Sigmoid colon (tissue), 7 donors: ENCODE data around the gene ZFPM1. TPM values are rescaled to one million over a fixed set of nuclear protein-coding genes. Genes with fewer than 3 reads are reported as not detected.

Source experiments
- DNase-seq: peaks from one replicate; pipeline ENCODE4 v3.0.0-alpha.2; 2019
- H3K27ac ChIP-seq, 4 donors: fragments of 200-600 bp; sonication (generic); one replicate each; pipeline ENCODE4 v1.5.1; 2016 to 2019; ENCODE audit warnings: mild to moderate bottlenecking in 1 of 4
- H3K27me3 ChIP-seq, 3 donors: fragments of 200-600 bp; sonication (generic); one replicate each; pipeline ENCODE4 v1.5.1; 2019; ENCODE audit warnings: mild to moderate bottlenecking in 1 of 3
- H3K36me3 ChIP-seq, 4 donors: fragments of 200-600 bp; sonication (generic); one replicate each; pipeline ENCODE4 v1.5.1; 2016 to 2019
- H3K4me1 ChIP-seq, 4 donors: fragments of 200-600 bp; sonication (generic); one replicate each; pipeline ENCODE4 v1.5.1; 2017 to 2019
- H3K4me3 ChIP-seq, 4 donors: fragments of 200-600 bp; sonication (generic); one replicate each; pipeline ENCODE4 v1.5.1; 2017 to 2019; ENCODE audit warnings: mild to moderate bottlenecking in 2 of 4, moderate library complexity in 1 of 4
- H3K9me3 ChIP-seq, 4 donors: fragments of 200-600 bp in 3 of 4; sonication (generic) in 3 of 4; one replicate each; pipeline versions ENCODE4 v1.5.1 to v1.6.1; 2013 to 2019
- CTCF ChIP-seq, 4 experiments: fragments of 450-650 bp in 3 of 4; fragments of 200-600 bp in 1 of 4; IDR thresholded peaks; one replicate each; pipeline ENCODE4 v1.5.1; 2016 to 2019; ENCODE audit warnings: antibody characterized with exemption in 4 of 4, mild to moderate bottlenecking in 3 of 4, moderate library complexity in 2 of 4
- EP300 ChIP-seq, 4 donors: sonication (generic); formaldehyde crosslinking; IDR thresholded peaks; one replicate each; pipeline ENCODE4 v1.6.1; 2017; ENCODE audit warnings: antibody characterized with exemption in 4 of 4
- POLR2A ChIP-seq, 2 donors: fragments of 450-650 bp; IDR thresholded peaks; one replicate each; pipeline ENCODE4 v1.6.1; 2016; ENCODE audit warnings: antibody characterized with exemption in 2 of 2, mild to moderate bottlenecking in 2 of 2, moderate library complexity in 2 of 2
- POLR2AphosphoS5 ChIP-seq, 4 donors: sonication (generic); formaldehyde crosslinking; IDR thresholded peaks; one replicate each; pipeline ENCODE4 v1.6.1; 2017; ENCODE audit warnings: antibody characterized with exemption in 4 of 4
- WGBS, 2 donors: extraction: QIAGEN DNeasy Blood & Tissue Kit; methylation state at CpG; one replicate each; pipeline ENCODE4 v1.1.7; 2013; 5-methylcytosine and 5-hydroxymethylcytosine counted together
- intact Hi-C: fragments of 100-400 bp; cut with DNase I; formaldehyde crosslinking; loops from one replicate; pipeline ENCODE4 v1.15.1; 2023
- polyA plus RNA-seq, 3 donors: library from polyadenylated mRNA; stranded (reverse); fragments of 200-250 nt; gene quantifications; one replicate each; pipeline ENCODE4 v1.2.3, GENCODE V29; 2013
- total RNA-seq, 4 donors: library from RNA; depleted of rRNA; stranded (reverse); fragments of >200 nt; gene quantifications; one replicate each; pipeline ENCODE4 v1.1.0, GENCODE V29; 2016
- donor health status: healthy with polysubstance abuse.
- donor health status: Bipolar disorder and iron deficiency.
- donor health status: healthy.

Gene ZFPM1
- total and polyA plus RNA-seq, 7 donors = 0.27 to 3.7 (median 0.66) TPM

GRCh38 chr16:88539652-88540345 lies 86.7 kb downstream of the ZFPM1 start:
- TF ChIP-seq CTCF (IDR thresholded peaks at IDR 0.05) (no peak), POLR2AphosphoS5 (IDR thresholded peaks at IDR 0.05) (no peak), EP300 (IDR thresholded peaks at IDR 0.05) (no peak), POLR2A (IDR thresholded peaks at IDR 0.05) (no peak)
- WGBS, 2 donors = 30 to 42% methylated on average over 26 of the region's 26 CpGs
- H3K9me3 ChIP-seq = peaks cover 0 to 9% (median 7%) of the 10 kb centered on the region in 4 donors
- H3K4me3 ChIP-seq = no peak overlapping the region
- peaks cover 17 to 37% (median 29%) of the 10 kb centered on the region in 3 donors for H3K27me3 ChIP-seq
- intact Hi-C loops = no loop called here
- H3K36me3 ChIP-seq = no peaks in the 10 kb centered on the region
- peaks cover 0 to 11% (median 9%) of the 10 kb centered on the region in 4 donors for H3K4me1 ChIP-seq
- DNase-seq = no peak
- no peak overlapping the region for H3K27ac ChIP-seq

- Histone ChIP-seq H3K27ac (no peak overlapping the region), H3K4me3 (no peak overlapping the region), H3K27me3 (peaks cover 17 to 37% (median 29%) of the 10 kb centered on the region in 3 donors), H3K4me1 (peaks cover 0 to 4% (median 3%) of the 10 kb centered on the region in 4 donors), H3K9me3 (peaks cover 0 to 9% (median 7%) of the 10 kb centered on the region in 4 donors), H3K36me3 (no peaks in the 10 kb centered on the region)
- 35 to 63% methylated on average over 20 of the region's 20 CpGs for WGBS, 2 donors
- intact Hi-C loops = no loop called here
- TF ChIP-seq POLR2A (IDR thresholded peaks at IDR 0.05) (no peak), POLR2AphosphoS5 (IDR thresholded peaks at IDR 0.05) (no peak), EP300 (IDR thresholded peaks at IDR 0.05) (no peak), CTCF (IDR thresholded peaks at IDR 0.05) (no peak)
- DNase-seq = no peak
These were observed 87.4 kb downstream of the ZFPM1 start for GRCh38 chr16:88540346-88540977.

- no peaks in the 10 kb centered on the region for H3K4me1 ChIP-seq
- H3K9me3 ChIP-seq = peaks cover 0 to 9% (median 7%) of the 10 kb centered on the region in 4 donors
- no peak overlapping the region for H3K27ac ChIP-seq
- intact Hi-C loops = no loop called here
- 58 to 68% methylated on average over 15 of the region's 15 CpGs for WGBS, 2 donors
- DNase-seq = no peak
- no peak overlapping the region for H3K4me3 ChIP-seq
- H3K36me3 ChIP-seq = no peaks in the 10 kb centered on the region
- H3K27me3 ChIP-seq = peaks cover 17 to 37% (median 29%) of the 10 kb centered on the region in 3 donors
- TF ChIP-seq POLR2A (IDR thresholded peaks at IDR 0.05) (no peak), EP300 (IDR thresholded peaks at IDR 0.05) (no peak), CTCF (IDR thresholded peaks at IDR 0.05) (no peak), POLR2AphosphoS5 (IDR thresholded peaks at IDR 0.05) (no peak)
These were observed 88.9 kb downstream of the ZFPM1 start for GRCh38 chr16:88541831-88542616.

- intact Hi-C loops = no loop called here
- WGBS, 2 donors = 85 to 90% methylated on average over 8 of the region's 8 CpGs
- TF ChIP-seq EP300 (IDR thresholded peaks at IDR 0.05) = no peak
- TF ChIP-seq POLR2AphosphoS5 (IDR thresholded peaks at IDR 0.05) = no peak
- no peak for TF ChIP-seq CTCF (IDR thresholded peaks at IDR 0.05)
- TF ChIP-seq POLR2A (IDR thresholded peaks at IDR 0.05) = no peak
These were observed 90.2 kb downstream of the ZFPM1 start for GRCh38 chr16:88543230-88543813.

More at GRCh38 chr16:88543230-88543813, 90.2 kb downstream of the ZFPM1 start:
- no peaks in the 10 kb centered on the region for H3K4me1 ChIP-seq
- no peak overlapping the region for H3K27ac ChIP-seq
- no peaks in the 10 kb centered on the region for H3K36me3 ChIP-seq
- DNase-seq = no peak
- H3K9me3 ChIP-seq = peaks cover 0 to 9% (median 7%) of the 10 kb centered on the region in 4 donors
- H3K27me3 ChIP-seq = peaks cover 17 to 43% (median 29%) of the 10 kb centered on the region in 3 donors
- no peak overlapping the region for H3K4me3 ChIP-seq
